Activated naive CD8-positive, alpha-beta T cell treated with anti-CD3 and anti-CD28 coated beads for 36 hours (primary cell): ENCODE data around the gene TRAPPC5. TPM values are rescaled to one million over a fixed set of nuclear protein-coding genes. Genes with fewer than 3 reads are reported as not detected.

Experiments used
- DNase-seq: peaks from one replicate; pipeline ENCODE4 v3.0.0; 2021
- H3K27ac Mint-ChIP-seq: one replicate; pipeline ENCODE4 v1.8.0; 2022; ENCODE audit warnings: mild to moderate bottlenecking, moderate library complexity, mixed read lengths
- H3K27me3 Mint-ChIP-seq: one replicate; pipeline ENCODE4 v1.8.0; 2022; ENCODE audit warnings: mild to moderate bottlenecking, mixed read lengths
- H3K36me3 Mint-ChIP-seq: one replicate; pipeline ENCODE4 v1.8.0; 2021; ENCODE audit warnings: mild to moderate bottlenecking, mixed read lengths
- H3K4me1 Mint-ChIP-seq: one replicate; pipeline ENCODE4 v1.8.0; 2021; ENCODE audit warnings: mixed read lengths
- H3K4me3 Mint-ChIP-seq: one replicate; pipeline ENCODE4 v1.8.0; 2022; ENCODE audit warnings: mild to moderate bottlenecking, moderate library complexity, mixed read lengths
- H3K9me3 Mint-ChIP-seq: one replicate; pipeline ENCODE4 v1.8.0; 2022; ENCODE audit warnings: mixed read lengths
- total RNA-seq, 2 experiments: library from RNA; stranded (reverse); gene quantifications; one replicate each; pipeline ENCODE4 v1.2.3, GENCODE V29; 2021

Gene TRAPPC5
- total RNA-seq, 2 experiments from 2014 or later = 83.3 to 83.8 TPM

- H3K36me3 Mint-ChIP-seq = peaks cover 11% of the 10 kb centered on the region
- peaks cover 34% of the 10 kb centered on the region for H3K27me3 Mint-ChIP-seq
- peaks cover 53% of the 10 kb centered on the region for H3K4me1 Mint-ChIP-seq
- H3K4me3 Mint-ChIP-seq = peak overlapping the region; percentile 30
- H3K27ac Mint-ChIP-seq = peak overlapping the region; percentile 74
- H3K9me3 Mint-ChIP-seq = no peaks in the 10 kb centered on the region
- DNase-seq = peak; percentile 69
Measured at GRCh38 chr19:7678971-7679751, 1.5 kb upstream of the TRAPPC5 start.

GRCh38 chr19:7679771-7680605, 645 bp upstream of the TRAPPC5 start:
- H3K4me1 Mint-ChIP-seq = peaks cover 51% of the 10 kb centered on the region
- peaks cover 11% of the 10 kb centered on the region for H3K36me3 Mint-ChIP-seq
- H3K27ac Mint-ChIP-seq = no peak overlapping the region
- H3K27me3 Mint-ChIP-seq = peaks cover 27% of the 10 kb centered on the region
- peak overlapping the region; percentile 61 for H3K4me3 Mint-ChIP-seq
- H3K9me3 Mint-ChIP-seq = no peaks in the 10 kb centered on the region
- no peak for DNase-seq

- Mint-ChIP-seq H3K4me3 (peak overlapping the region; percentile 94), H3K4me1 (peaks cover 45% of the 10 kb centered on the region)
- DNase-seq = peak; percentile 86
Measured at GRCh38 chr19:7681340-7682174, 924 bp downstream of the TRAPPC5 start.

GRCh38 chr19:7682175-7682855, 1.7 kb downstream of the TRAPPC5 start:
- Mint-ChIP-seq H3K27ac (peak overlapping the region; percentile 94), H3K27me3 (peaks cover 9% of the 10 kb centered on the region), H3K4me3 (peak overlapping the region; percentile 94), H3K4me1 (peaks cover 38% of the 10 kb centered on the region), H3K36me3 (peaks cover 11% of the 10 kb centered on the region), H3K9me3 (no peaks in the 10 kb centered on the region)
- no peak for DNase-seq

More at GRCh38 chr19:7681340-7682174, 924 bp downstream of the TRAPPC5 start:
- no peaks in the 10 kb centered on the region for H3K9me3 Mint-ChIP-seq
- peak overlapping the region; percentile 94 for H3K27ac Mint-ChIP-seq
- H3K36me3 Mint-ChIP-seq = peaks cover 11% of the 10 kb centered on the region
- H3K27me3 Mint-ChIP-seq = peaks cover 16% of the 10 kb centered on the region

- Mint-ChIP-seq H3K27ac (no peak overlapping the region), H3K9me3 (no peaks in the 10 kb centered on the region), H3K4me1 (peaks cover 13% of the 10 kb centered on the region), H3K27me3 (no peaks in the 10 kb centered on the region), H3K36me3 (peaks cover 11% of the 10 kb centered on the region), H3K4me3 (no peak overlapping the region)
- no peak for DNase-seq
Measured at GRCh38 chr19:7685546-7686445, 5.2 kb downstream of the TRAPPC5 start.

- H3K9me3 Mint-ChIP-seq = no peaks in the 10 kb centered on the region
- H3K4me1 Mint-ChIP-seq = peaks cover 5% of the 10 kb centered on the region
- H3K27me3 Mint-ChIP-seq = no peaks in the 10 kb centered on the region
- H3K27ac Mint-ChIP-seq = no peak overlapping the region
- H3K36me3 Mint-ChIP-seq = peaks cover 9% of the 10 kb centered on the region
- DNase-seq = no peak
- no peak overlapping the region for H3K4me3 Mint-ChIP-seq
Measured at GRCh38 chr19:7687177-7687576, 6.5 kb downstream of the TRAPPC5 start.

- no peak for DNase-seq
- Mint-ChIP-seq H3K27me3 (no peaks in the 10 kb centered on the region), H3K4me3 (no peak overlapping the region), H3K27ac (no peak overlapping the region), H3K36me3 (no peaks in the 10 kb centered on the region), H3K9me3 (no peaks in the 10 kb centered on the region), H3K4me1 (peaks cover 2% of the 10 kb centered on the region)
Measured at GRCh38 chr19:7689165-7689564, 8.5 kb downstream of the TRAPPC5 start.

- no peak for DNase-seq
- Mint-ChIP-seq H3K4me1 (no peaks in the 10 kb centered on the region), H3K27ac (no peak overlapping the region), H3K9me3 (no peaks in the 10 kb centered on the region), H3K27me3 (no peaks in the 10 kb centered on the region), H3K4me3 (no peak overlapping the region), H3K36me3 (no peaks in the 10 kb centered on the region)
Measured at GRCh38 chr19:7690779-7691258, 10.2 kb downstream of the TRAPPC5 start.

GRCh38 chr19:7691497-7691896, 10.9 kb downstream of the TRAPPC5 start:
- no peaks in the 10 kb centered on the region for H3K36me3 Mint-ChIP-seq
- DNase-seq = no peak
- H3K4me3 Mint-ChIP-seq = no peak overlapping the region
- H3K4me1 Mint-ChIP-seq = peaks cover under 1% of the 10 kb centered on the region
- H3K27me3 Mint-ChIP-seq = peaks cover 1% of the 10 kb centered on the region
- H3K27ac Mint-ChIP-seq = no peak overlapping the region
- no peaks in the 10 kb centered on the region for H3K9me3 Mint-ChIP-seq

- Mint-ChIP-seq H3K27me3 (peaks cover 3% of the 10 kb centered on the region), H3K4me3 (no peak overlapping the region), H3K4me1 (peaks cover 2% of the 10 kb centered on the region), H3K27ac (no peak overlapping the region), H3K36me3 (no peaks in the 10 kb centered on the region), H3K9me3 (no peaks in the 10 kb centered on the region)
- no peak for DNase-seq
Measured at GRCh38 chr19:7692417-7693088, 11.9 kb downstream of the TRAPPC5 start.

- H3K9me3 Mint-ChIP-seq = no peaks in the 10 kb centered on the region
- no peaks in the 10 kb centered on the region for H3K36me3 Mint-ChIP-seq
- no peak overlapping the region for H3K4me3 Mint-ChIP-seq
Measured at GRCh38 chr19:7694499-7694898, 13.9 kb downstream of the TRAPPC5 start.

GRCh38 chr19:7697721-7698287, 17.2 kb downstream of the TRAPPC5 start:
- peaks cover 20% of the 10 kb centered on the region for H3K4me1 Mint-ChIP-seq
- H3K4me3 Mint-ChIP-seq = no peak overlapping the region
- no peak overlapping the region for H3K27ac Mint-ChIP-seq
- H3K27me3 Mint-ChIP-seq = peaks cover 13% of the 10 kb centered on the region
- no peaks in the 10 kb centered on the region for H3K36me3 Mint-ChIP-seq
- no peak for DNase-seq
- no peaks in the 10 kb centered on the region for H3K9me3 Mint-ChIP-seq

More at GRCh38 chr19:7694499-7694898, 13.9 kb downstream of the TRAPPC5 start:
- H3K27ac Mint-ChIP-seq = no peak overlapping the region
- no peak for DNase-seq
- H3K4me1 Mint-ChIP-seq = peaks cover 14% of the 10 kb centered on the region
- H3K27me3 Mint-ChIP-seq = peaks cover 13% of the 10 kb centered on the region

GRCh38 chr19:7698583-7698982, 17.9 kb downstream of the TRAPPC5 start:
- H3K27me3 Mint-ChIP-seq = peaks cover 13% of the 10 kb centered on the region

More at GRCh38 chr19:7698583-7698982, 17.9 kb downstream of the TRAPPC5 start:
- no peak overlapping the region for H3K4me3 Mint-ChIP-seq
- H3K36me3 Mint-ChIP-seq = no peaks in the 10 kb centered on the region
- peaks cover 24% of the 10 kb centered on the region for H3K4me1 Mint-ChIP-seq
- DNase-seq = no peak
- peak overlapping the region; percentile 67 for H3K27ac Mint-ChIP-seq
- H3K9me3 Mint-ChIP-seq = no peaks in the 10 kb centered on the region
